ENCODE data around the gene MAD2L2. TPM values are rescaled to one million over a fixed set of nuclear protein-coding genes. Genes with fewer than 3 reads are reported as not detected.

The MAD2L2 gene
- total and polyA plus RNA-seq, 12 donors = 15.6 to 71.2 (median 28.1) TPM

GRCh38 chr1:11697188-11697892 is 16.4 kb upstream of the MAD2L2 start:
- intact Hi-C loops (cut with DNase I) = no loop called here
- Histone ChIP-seq H3K27ac (no peak overlapping the region), H3K9me3 (replicated peaks in 1 of 3) (no peaks in the 10 kb centered on the region), H3K4me3 (no peak overlapping the region), H3K27me3 (peaks cover 18% of the 10 kb centered on the region), H3K36me3 (replicated peaks in 1 of 2) (no peaks in the 10 kb centered on the region), H3K4me1 (replicated peaks in 1 of 2) (peaks cover 0 to 7% of the 10 kb centered on the region in 2 donors)
- no peak for TF ChIP-seq POLR2A (IDR thresholded peaks at IDR 0.05)
- no peak for TF ChIP-seq CTCF (IDR thresholded peaks at IDR 0.05)
- WGBS, 4 donors = 44 to 80% (median 77%) methylated on average over 1 to 8 of the region's 8 CpGs
- DNase-seq = no peak

DNA sequence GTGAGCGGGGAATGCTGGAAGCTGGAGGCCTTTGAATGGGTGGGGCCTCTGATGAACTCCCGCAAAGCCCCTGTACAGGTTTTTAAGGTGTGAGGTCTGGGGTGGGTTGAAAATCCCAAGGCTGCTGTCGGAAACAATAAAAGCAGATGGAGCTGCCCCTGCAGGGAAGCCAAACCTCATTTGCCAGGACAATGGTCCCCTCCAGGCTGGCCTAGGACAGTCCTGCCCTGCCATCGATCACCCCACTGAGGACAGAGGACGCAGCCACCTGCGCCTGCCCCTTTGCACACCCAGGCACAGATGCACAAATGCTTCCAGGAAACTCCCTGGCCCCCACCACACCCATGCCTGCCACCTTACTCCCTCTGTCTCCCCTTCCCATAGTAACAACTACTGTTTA is 14.9 kb upstream of the MAD2L2 start:
- no peak for DNase-seq
- no peak overlapping the region for H3K4me3 ChIP-seq
- peaks cover 0 to 9% of the 10 kb centered on the region in 2 donors for H3K4me1 ChIP-seq (replicated peaks in 1 of 2)
- no peaks in the 10 kb centered on the region for H3K36me3 ChIP-seq (replicated peaks in 1 of 2)
- intact Hi-C loops (cut with DNase I) = no loop called here
- no peak overlapping the region for H3K27ac ChIP-seq
- peaks cover 29% of the 10 kb centered on the region for H3K27me3 ChIP-seq
- 76 to 89% (median 81%) methylated on average over 6 of the region's 6 CpGs for WGBS, 4 donors
- TF ChIP-seq CTCF (IDR thresholded peaks at IDR 0.05) (no peak), POLR2A (IDR thresholded peaks at IDR 0.05) (no peak)
- no peaks in the 10 kb centered on the region for H3K9me3 ChIP-seq (replicated peaks in 1 of 3)

- no peak for TF ChIP-seq POLR2A (IDR thresholded peaks at IDR 0.05)
- TF ChIP-seq CTCF (IDR thresholded peaks at IDR 0.05) = no peak
- Histone ChIP-seq H3K9me3 (replicated peaks in 1 of 3) (no peaks in the 10 kb centered on the region), H3K36me3 (replicated peaks in 1 of 2) (no peaks in the 10 kb centered on the region), H3K4me3 (no peak overlapping the region), H3K27me3 (peaks cover 38% of the 10 kb centered on the region), H3K4me1 (replicated peaks in 1 of 2) (peaks cover 0 to 13% of the 10 kb centered on the region in 2 donors), H3K27ac (no peak overlapping the region)
- DNase-seq = no peak
- WGBS, 4 donors = 65 to 79% (median 71%) methylated on average over 4 to 5 of the region's 5 CpGs
- intact Hi-C loops (cut with DNase I) = no loop called here
Observed at GRCh38 chr1:11693917-11694316, 13.0 kb upstream of the MAD2L2 start.

- Histone ChIP-seq H3K4me1 (replicated peaks in 1 of 2) (peaks cover 0 to 13% of the 10 kb centered on the region in 2 donors), H3K9me3 (replicated peaks in 1 of 3) (no peaks in the 10 kb centered on the region), H3K36me3 (replicated peaks in 1 of 2) (no peaks in the 10 kb centered on the region), H3K4me3 (no peak overlapping the region), H3K27ac (no peak overlapping the region), H3K27me3 (peaks cover 43% of the 10 kb centered on the region)
- TF ChIP-seq POLR2A (IDR thresholded peaks at IDR 0.05) (no peak), CTCF (IDR thresholded peaks at IDR 0.05) (no peak)
- intact Hi-C loops (cut with DNase I) = no loop called here
- 6 to 15% (median 8%) methylated on average over 5 to 6 of the region's 6 CpGs for WGBS, 4 donors
- DNase-seq = peak; percentile 50 to 79 (median 79)
Observed at GRCh38 chr1:11693024-11693590, 12.2 kb upstream of the MAD2L2 start.
